Activated CD4-positive, alpha-beta T cell treated with anti-CD3 and anti-CD28 coated beads, Interleukin-2, amount 10 ng/mL, durations not matched to agents 24 days and 14 days (primary cell): ENCODE results near the gene POMGNT2. TPM values are rescaled to one million over a fixed set of nuclear protein-coding genes. Genes with fewer than 3 reads are reported as not detected.
A peak's percentile ranks its signal among the peaks of the same experiment; 100 is the strongest.
"Not testable (repeated sequence)": the region's sequence is repeated elsewhere in the genome, so short reads cannot be mapped to it uniquely, and the experiment has no call there.

Experiments
- DNase-seq: peaks from one replicate; pipeline ENCODE4 v3.0.0; 2022
- H3K27ac Mint-ChIP-seq: one replicate; pipeline ENCODE4 v1.8.0; 2022; ENCODE audit warnings: mild to moderate bottlenecking, mixed read lengths
- H3K27me3 Mint-ChIP-seq: one replicate; pipeline ENCODE4 v1.8.0; 2022; ENCODE audit warnings: mixed read lengths
- H3K36me3 Mint-ChIP-seq: one replicate; pipeline ENCODE4 v1.8.0; 2022; ENCODE audit warnings: low read depth, mild to moderate bottlenecking, mixed read lengths
- H3K4me1 Mint-ChIP-seq: one replicate; pipeline ENCODE4 v1.8.0; 2021; ENCODE audit warnings: mixed read lengths
- H3K4me3 Mint-ChIP-seq: one replicate; pipeline ENCODE4 v1.8.0; 2022; ENCODE audit warnings: mild to moderate bottlenecking, moderate library complexity, mixed read lengths
- H3K9me3 Mint-ChIP-seq: one replicate; pipeline ENCODE4 v1.8.0; 2021; ENCODE audit warnings: mixed read lengths
- intact Hi-C: fragments of 100-400 bp; cut with micrococcal nuclease; formaldehyde crosslinking; loops from one replicate; pipeline ENCODE4 v1.15.1; 2023
- total RNA-seq: library from RNA; stranded (reverse); gene quantifications from 2 replicates; pipeline ENCODE4 v1.2.3, GENCODE V29; 2022

POMGNT2 gene
- total RNA-seq, 1 donor from 2014 or later = 8.8 TPM

DNA sequence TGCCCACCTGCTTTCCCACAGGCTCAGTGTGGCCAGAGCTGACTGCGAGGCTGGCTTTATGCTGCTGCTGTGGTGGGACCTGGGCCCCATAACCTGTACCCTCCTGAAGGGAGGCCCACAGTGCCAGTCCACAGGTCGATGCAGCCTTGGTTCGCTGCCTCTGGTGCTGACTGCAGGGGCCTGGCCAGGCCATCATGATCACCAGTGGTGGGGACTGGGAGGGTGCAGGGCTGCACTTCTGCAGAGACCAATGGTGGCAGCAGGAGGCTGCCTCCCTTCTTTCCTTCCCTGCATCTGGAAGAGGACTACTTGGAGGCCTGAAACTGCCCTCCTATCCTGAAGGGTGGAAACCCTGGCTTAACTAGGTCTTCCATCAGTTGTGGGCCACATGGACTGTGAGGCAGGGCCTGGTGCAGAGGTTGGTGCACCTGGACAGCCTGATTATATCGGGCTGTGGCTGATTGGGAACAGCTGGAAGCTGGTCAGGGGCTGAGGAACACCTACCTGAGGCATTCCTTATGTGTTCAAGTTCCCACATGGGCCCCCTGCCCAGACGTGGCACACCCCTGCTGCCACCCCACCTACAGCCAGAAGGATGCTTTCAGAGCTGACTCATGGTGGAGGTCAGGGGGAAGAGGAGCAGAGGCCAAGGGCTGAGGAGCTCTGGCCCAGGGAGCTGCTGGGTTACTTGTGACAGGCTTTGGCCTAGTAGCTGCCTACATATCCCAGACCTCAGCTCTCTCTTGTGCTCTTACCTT is 29.8 kb downstream of the POMGNT2 start:
- H3K9me3 Mint-ChIP-seq = peaks cover 3% of the 10 kb centered on the region
- H3K27me3 Mint-ChIP-seq = peaks cover 4% of the 10 kb centered on the region
- no peak for DNase-seq
- no peak overlapping the region for H3K4me3 Mint-ChIP-seq
- H3K36me3 Mint-ChIP-seq = peaks cover 21% of the 10 kb centered on the region
- no peaks in the 10 kb centered on the region for H3K4me1 Mint-ChIP-seq
- intact Hi-C loops = no loop called here
- H3K27ac Mint-ChIP-seq = no peak overlapping the region

DNA sequence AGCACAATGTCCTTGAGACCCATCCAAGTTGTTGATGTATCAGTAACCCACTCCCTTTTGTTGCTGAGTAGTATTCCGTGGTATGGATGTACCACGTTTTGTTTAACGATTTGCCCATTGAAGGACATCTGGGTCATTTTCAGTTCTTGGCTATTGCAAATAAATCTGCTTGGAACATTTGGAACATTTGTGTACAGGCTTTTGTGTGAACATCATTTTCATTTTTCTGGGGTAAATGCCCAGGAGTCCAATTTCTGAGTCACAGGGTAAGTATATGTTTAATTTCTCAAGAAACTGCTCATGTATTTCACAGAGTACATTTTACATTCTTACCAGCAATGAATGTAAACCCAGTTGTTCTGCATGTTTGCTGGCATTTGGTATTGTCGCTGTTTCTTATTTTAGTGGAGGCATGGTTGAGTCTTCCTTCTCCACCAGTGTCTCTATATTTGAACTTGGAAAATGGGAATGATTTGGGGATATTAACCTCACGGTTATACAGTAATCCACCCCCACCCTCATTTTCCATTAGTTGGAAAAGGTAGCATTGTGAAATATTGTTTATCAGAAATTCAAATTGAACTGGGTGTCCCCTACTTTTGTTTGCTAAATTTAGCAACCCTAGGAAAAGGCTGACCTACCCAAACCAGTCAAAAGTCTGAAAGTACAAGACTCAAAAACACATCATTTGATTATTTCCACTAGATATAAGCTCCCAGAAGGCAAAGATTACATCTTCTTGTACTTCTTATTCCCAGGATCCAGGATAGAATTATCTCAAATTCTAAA is 30.8 kb downstream of the POMGNT2 start:
- peaks cover 4% of the 10 kb centered on the region for H3K27me3 Mint-ChIP-seq
- H3K27ac Mint-ChIP-seq = no peak overlapping the region
- DNase-seq = no peak
- H3K9me3 Mint-ChIP-seq = peaks cover 3% of the 10 kb centered on the region
- H3K36me3 Mint-ChIP-seq = peaks cover 13% of the 10 kb centered on the region
- intact Hi-C loops = no loop called here
- H3K4me1 Mint-ChIP-seq = no peaks in the 10 kb centered on the region
- H3K4me3 Mint-ChIP-seq = no peak overlapping the region

DNA sequence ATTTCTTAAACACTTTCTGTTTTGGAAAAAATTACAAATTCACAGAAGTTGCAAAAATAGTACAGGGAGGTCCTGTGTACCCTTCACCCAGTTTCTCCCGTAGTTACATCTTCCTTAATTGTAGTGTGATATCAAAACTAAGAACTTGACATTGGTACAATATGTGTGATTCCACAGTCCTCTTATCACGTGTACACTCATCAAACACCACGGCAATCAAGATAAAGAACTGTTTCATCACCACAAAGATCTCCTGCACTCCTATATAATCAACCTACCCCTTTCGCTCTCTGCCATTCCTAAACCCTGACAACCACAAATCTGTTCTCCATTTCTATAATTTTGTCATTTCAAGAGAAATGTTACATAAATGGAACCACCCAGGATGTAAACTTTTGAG is 31.4 kb downstream of the POMGNT2 start:
- no peak overlapping the region for H3K4me3 Mint-ChIP-seq
- H3K27ac Mint-ChIP-seq = no peak overlapping the region
- peaks cover 3% of the 10 kb centered on the region for H3K9me3 Mint-ChIP-seq
- H3K36me3 Mint-ChIP-seq = peaks cover 8% of the 10 kb centered on the region
- intact Hi-C loops = no loop called here
- H3K4me1 Mint-ChIP-seq = no peaks in the 10 kb centered on the region
- DNase-seq = no peak
- H3K27me3 Mint-ChIP-seq = peaks cover 4% of the 10 kb centered on the region

DNA sequence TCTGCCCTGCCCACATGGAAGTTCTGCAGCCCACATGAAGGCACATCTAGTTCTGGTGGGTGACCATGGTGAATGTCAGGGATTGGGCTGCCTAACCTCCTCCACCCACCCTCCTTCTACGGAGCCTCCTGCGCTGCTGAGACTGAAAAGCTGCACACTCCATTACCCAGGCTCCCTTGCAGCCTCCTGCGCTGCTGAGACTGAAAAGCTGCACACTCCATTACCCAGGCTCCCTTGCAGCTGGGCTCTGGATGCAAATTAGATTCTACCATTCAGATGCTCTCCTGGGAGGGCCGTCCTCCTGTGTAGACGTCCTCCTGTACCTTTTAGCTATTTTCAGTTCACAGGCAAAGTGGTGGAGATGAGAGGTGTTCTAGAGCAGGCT is 32.1 kb downstream of the POMGNT2 start:
- Mint-ChIP-seq H3K27ac (no peak overlapping the region), H3K27me3 (peaks cover 4% of the 10 kb centered on the region)
- intact Hi-C loops = no loop called here

DNA sequence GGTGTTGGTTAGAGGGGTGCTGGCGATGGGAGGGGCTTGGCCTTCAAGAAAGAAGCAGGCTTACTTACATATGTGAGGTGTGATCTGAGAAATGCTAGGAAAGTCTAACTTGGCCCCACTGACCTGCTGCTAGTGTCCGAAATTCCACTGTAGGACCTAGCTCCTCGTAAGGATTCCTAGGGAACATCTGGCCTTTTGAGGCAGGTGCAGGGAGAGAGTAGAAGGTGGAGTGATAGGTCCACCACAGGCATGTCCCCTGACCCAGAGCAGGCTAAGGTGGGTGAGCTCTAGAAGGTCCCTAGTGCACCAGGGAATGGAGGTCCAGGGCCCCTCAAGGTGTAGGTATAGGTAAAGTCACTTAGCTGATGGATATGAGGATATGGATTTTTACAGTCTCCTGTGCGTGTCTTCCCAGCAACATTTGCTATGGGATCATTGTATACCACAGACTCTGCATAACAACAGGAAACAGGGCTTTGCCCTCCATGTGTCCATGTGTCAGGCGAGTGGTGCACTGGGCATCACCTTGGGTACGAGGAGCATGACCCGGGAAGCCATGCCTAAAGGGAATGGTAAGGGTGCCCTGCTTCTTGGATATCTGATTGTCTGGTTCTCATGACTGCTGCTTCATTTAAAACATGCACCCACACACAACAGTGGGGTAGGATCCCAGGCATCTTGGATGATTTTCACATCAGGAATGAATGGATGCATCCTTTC is 32.6 kb downstream of the POMGNT2 start:
- H3K36me3 Mint-ChIP-seq = peaks cover 4% of the 10 kb centered on the region
- intact Hi-C loops = no loop called here
- DNase-seq = no peak

More for the DNA sequence above, 32.1 kb downstream of the POMGNT2 start:
- Mint-ChIP-seq H3K9me3 (peaks cover 1% of the 10 kb centered on the region), H3K4me3 (no peak overlapping the region), H3K4me1 (no peaks in the 10 kb centered on the region), H3K36me3 (peaks cover 6% of the 10 kb centered on the region)
- DNase-seq = no peak

DNA sequence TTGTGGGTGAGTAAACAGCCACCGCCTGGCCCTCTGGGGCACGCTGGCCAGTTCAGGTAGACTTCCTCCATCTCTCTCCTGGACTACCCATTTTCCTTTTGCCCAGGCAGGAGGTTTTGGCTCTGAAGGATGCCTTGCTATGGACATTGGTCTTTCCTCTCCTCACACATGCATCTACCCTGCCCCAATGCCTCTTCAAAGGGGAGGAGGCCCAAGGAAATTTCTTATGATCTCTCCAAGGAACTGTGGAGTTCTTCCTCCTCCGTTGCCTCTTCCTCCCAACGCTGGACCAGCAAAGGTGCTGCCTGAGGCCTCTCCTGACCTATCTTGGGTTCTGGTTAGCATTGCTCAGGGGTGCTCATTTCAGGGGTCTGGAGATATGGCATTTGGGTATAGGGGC is 33.5 kb downstream of the POMGNT2 start:
- DNase-seq = no peak

More for the DNA sequence above, 32.6 kb downstream of the POMGNT2 start:
- Mint-ChIP-seq H3K9me3 (no peaks in the 10 kb centered on the region), H3K27me3 (peaks cover 4% of the 10 kb centered on the region), H3K27ac (no peak overlapping the region), H3K4me3 (no peak overlapping the region), H3K4me1 (no peaks in the 10 kb centered on the region)

DNA sequence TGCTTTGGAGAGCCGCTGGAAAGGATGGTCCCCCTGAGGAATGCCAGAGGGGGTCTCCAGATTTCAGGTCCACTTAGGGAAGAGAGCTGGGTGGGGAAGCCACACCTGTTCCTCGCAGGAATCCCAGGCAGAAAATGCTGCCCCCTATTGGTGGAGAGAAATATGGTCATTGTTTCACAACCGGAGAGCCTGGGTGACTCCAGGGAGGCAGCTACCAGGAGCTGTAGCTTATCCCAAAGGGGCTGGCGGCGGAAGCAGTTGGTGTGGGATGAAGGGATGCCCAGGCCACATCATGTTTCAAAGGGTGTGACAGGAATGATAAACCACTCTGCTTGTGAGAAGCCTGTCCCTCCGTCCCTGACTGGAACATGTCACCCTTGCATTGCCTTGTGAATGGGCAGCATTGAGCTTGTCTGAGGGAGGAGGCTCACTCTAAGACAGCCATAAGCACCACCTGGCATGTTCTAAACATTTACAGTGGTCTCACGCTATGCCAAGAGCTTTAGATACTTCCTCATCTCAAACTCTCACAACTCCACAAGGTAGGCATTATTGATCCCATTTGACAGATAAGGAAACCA is 34.5 kb downstream of the POMGNT2 start:
- H3K36me3 Mint-ChIP-seq = no peaks in the 10 kb centered on the region
- DNase-seq = peak; percentile 65
- H3K27ac Mint-ChIP-seq = no peak overlapping the region
- H3K9me3 Mint-ChIP-seq = no peaks in the 10 kb centered on the region
- H3K4me1 Mint-ChIP-seq = no peaks in the 10 kb centered on the region
- no peak overlapping the region for H3K4me3 Mint-ChIP-seq
- intact Hi-C loops = no loop called here
- H3K27me3 Mint-ChIP-seq = peaks cover 4% of the 10 kb centered on the region

More for the DNA sequence above, 33.5 kb downstream of the POMGNT2 start:
- H3K9me3 Mint-ChIP-seq = no peaks in the 10 kb centered on the region
- intact Hi-C loops = no loop called here
- peaks cover 4% of the 10 kb centered on the region for H3K27me3 Mint-ChIP-seq
- no peak overlapping the region for H3K4me3 Mint-ChIP-seq
- no peak overlapping the region for H3K27ac Mint-ChIP-seq
- no peaks in the 10 kb centered on the region for H3K4me1 Mint-ChIP-seq
- H3K36me3 Mint-ChIP-seq = peaks cover 2% of the 10 kb centered on the region

DNA sequence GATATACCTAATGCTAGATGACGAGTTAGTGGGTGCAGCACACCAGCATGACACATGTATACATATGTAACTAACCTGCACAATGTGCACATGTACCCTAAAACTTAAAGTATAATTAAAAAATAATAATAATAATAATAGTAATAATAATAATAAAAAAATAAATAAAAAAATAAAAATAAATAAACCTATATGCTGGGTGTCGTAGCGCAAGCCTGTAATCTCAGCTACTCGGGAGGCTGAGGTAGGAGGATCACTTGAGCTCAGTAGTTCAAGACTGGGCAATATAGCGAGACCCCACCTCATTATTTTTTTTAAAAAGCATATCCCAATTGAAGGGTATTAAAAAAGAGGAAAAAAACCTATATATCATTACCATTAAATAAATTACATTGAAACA is 35.2 kb downstream of the POMGNT2 start:
- H3K27me3 Mint-ChIP-seq, intact Hi-C loops, H3K36me3 Mint-ChIP-seq, H3K4me1 Mint-ChIP-seq, DNase-seq, H3K9me3 Mint-ChIP-seq, H3K27ac Mint-ChIP-seq, H3K4me3 Mint-ChIP-seq: not testable (repeated sequence)

DNA sequence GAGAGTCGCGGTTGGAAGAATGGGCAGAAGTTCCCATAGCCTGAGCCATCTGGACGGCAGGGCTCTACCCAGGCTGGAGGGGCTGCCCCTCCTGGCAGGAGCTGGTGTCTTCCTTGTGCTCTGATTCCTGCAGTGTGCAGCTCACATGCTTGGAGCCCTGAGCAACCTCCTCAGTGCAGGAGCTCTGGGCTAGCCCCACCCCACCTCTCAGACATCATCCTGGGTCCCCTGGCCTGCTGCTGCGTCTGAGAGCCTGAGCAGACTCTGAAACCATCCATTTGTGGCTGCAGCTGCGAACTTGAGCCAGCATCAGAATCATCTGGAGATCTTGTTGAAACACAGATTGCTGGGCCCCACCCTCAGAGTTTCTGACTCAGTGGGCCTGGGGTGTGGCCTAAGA is 42.8 kb downstream of the POMGNT2 start:
- H3K36me3 Mint-ChIP-seq = no peaks in the 10 kb centered on the region
- H3K4me1 Mint-ChIP-seq = no peaks in the 10 kb centered on the region
- H3K4me3 Mint-ChIP-seq = no peak overlapping the region
- no peaks in the 10 kb centered on the region for H3K9me3 Mint-ChIP-seq
- no peaks in the 10 kb centered on the region for H3K27me3 Mint-ChIP-seq
- no peak overlapping the region for H3K27ac Mint-ChIP-seq
- DNase-seq = peak; percentile 34
- intact Hi-C loops = no loop called here

DNA sequence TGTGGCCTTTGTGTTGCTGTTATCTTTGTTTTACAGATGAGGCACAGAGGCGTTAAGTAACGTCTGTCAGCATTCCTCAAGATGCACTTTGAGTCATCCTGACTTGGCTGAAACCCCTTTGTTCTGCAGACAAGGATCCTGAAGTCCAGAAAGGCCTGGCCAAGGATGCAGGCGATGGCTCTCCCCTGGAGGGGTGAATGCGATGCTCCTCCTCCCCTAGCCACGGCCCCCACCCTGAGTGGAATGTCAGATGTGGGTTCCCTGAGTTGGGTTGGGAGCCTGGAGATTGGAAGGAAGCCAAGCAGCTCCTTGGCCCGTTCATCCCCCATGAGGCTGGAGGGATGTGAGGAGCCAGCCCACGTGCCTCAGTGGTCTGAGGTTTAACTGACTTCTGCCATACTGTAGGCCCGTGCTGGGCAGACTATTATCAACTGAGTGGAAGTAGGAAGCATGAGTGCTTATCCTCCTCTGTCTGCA is 43.3 kb downstream of the POMGNT2 start:
- no peaks in the 10 kb centered on the region for H3K27me3 Mint-ChIP-seq
- H3K36me3 Mint-ChIP-seq = no peaks in the 10 kb centered on the region
- no peaks in the 10 kb centered on the region for H3K4me1 Mint-ChIP-seq
- intact Hi-C loops = no loop called here
- H3K4me3 Mint-ChIP-seq = no peak overlapping the region
- DNase-seq = peak; percentile 43
- H3K9me3 Mint-ChIP-seq = no peaks in the 10 kb centered on the region
- H3K27ac Mint-ChIP-seq = no peak overlapping the region

DNA sequence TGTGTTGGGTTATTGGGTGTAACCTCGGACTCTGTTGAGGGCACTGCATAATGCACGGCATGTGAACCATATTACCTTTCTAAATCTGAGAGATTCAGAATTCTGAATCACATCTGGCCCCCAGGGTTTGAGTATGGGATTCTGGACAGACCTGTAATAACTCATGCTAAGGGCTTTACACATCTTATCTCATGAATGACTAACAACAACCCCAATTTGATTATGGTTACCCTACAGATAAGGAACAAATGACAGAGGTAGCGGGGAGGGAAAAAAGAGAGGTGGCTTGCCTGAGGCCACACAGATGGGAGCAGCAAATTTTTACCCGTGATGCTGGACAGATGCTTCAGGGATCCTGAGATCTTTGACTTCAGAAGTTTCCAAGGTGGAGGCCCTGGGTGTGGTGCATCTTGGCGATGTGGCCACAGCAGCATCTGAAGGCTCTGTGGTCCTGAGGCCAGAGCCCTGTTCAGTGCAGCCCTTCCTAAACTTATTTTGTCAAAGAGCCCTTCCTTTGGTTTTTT is 43.8 kb downstream of the POMGNT2 start:
- intact Hi-C loops = no loop called here
- no peaks in the 10 kb centered on the region for H3K36me3 Mint-ChIP-seq
- H3K27ac Mint-ChIP-seq = no peak overlapping the region
- DNase-seq = peak; percentile 43
- no peak overlapping the region for H3K4me3 Mint-ChIP-seq
- H3K27me3 Mint-ChIP-seq = no peaks in the 10 kb centered on the region
- no peaks in the 10 kb centered on the region for H3K9me3 Mint-ChIP-seq
- no peaks in the 10 kb centered on the region for H3K4me1 Mint-ChIP-seq

DNA sequence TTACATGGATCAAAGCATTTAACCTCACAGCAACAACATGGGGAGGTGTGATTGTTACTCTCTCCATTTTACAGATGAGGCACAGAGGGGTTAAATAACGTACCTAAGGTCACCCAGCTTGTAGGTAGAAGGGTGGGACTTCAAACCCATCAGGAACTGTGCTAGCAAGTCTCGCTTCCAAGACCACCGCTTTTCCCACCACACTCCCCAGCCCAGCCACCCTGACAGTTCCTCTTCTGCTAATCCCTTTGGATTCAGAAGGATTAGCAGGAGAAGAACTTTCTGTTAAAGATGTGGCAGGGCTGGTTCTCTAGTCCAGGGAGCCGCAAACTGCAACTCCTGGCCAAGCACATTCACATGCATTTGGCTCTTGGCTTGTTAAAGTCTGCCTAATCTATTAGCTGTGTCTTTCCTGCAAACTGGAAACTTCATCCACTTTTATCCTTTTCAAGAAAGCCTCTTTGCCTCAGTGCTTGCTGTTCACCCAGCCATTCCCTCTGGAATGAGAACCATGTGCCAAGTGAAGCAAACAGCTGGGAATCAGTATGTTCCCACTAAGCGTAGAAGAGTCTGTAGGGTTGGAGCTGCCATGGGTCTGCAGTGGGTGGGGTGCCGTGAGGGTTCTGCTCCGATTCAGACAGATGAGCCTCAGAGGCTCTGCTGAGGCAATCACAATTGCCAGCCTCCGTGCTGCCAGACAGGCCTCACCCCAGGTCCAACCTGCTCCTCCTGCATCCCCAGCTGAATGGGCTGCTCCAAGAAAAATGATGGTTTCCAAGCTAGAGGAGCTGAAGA is 44.6 kb downstream of the POMGNT2 start:
- no peaks in the 10 kb centered on the region for H3K9me3 Mint-ChIP-seq
- no peaks in the 10 kb centered on the region for H3K4me1 Mint-ChIP-seq
- intact Hi-C loops = no loop called here

DNA sequence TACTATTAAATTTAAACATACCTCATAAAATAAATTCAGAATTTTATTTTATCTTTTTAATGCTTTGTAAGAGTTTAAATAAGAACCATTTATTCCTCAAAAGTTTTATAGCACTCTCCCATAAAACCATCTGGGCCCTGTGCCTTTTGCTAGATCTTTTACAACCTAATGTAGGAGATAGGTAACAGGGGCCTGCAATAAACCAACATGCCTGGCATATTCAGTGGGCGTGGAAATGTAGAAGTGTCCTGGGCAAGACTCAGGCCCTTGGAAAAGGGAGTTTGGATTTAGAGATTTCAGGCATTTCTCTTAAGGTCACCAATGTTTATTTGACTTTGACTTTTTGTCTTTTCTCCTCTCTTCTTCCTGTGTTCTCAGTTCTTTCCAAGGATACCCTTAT is 46.4 kb downstream of the POMGNT2 start:
- DNase-seq = no peak
- H3K4me1 Mint-ChIP-seq = no peaks in the 10 kb centered on the region
- no peak overlapping the region for H3K27ac Mint-ChIP-seq
- intact Hi-C loops = no loop called here
- H3K9me3 Mint-ChIP-seq = no peaks in the 10 kb centered on the region
- H3K27me3 Mint-ChIP-seq = no peaks in the 10 kb centered on the region
- no peak overlapping the region for H3K4me3 Mint-ChIP-seq
- H3K36me3 Mint-ChIP-seq = no peaks in the 10 kb centered on the region

More for the DNA sequence above, 44.6 kb downstream of the POMGNT2 start:
- no peaks in the 10 kb centered on the region for H3K36me3 Mint-ChIP-seq
- H3K4me3 Mint-ChIP-seq = no peak overlapping the region
- peak; percentile 36 for DNase-seq
- no peak overlapping the region for H3K27ac Mint-ChIP-seq
- no peaks in the 10 kb centered on the region for H3K27me3 Mint-ChIP-seq
